Measurements from ENCODE around the gene EPOP. TPM values are rescaled to one million over a fixed set of nuclear protein-coding genes. Genes with fewer than 3 reads are reported as not detected.

Gene EPOP
- total and polyA plus RNA-seq, 2 of the 13 experiments (the other 11 are each of a cell fraction or from before 2014, with no cell fraction given): 14.7 to 37.8 TPM

DNA sequence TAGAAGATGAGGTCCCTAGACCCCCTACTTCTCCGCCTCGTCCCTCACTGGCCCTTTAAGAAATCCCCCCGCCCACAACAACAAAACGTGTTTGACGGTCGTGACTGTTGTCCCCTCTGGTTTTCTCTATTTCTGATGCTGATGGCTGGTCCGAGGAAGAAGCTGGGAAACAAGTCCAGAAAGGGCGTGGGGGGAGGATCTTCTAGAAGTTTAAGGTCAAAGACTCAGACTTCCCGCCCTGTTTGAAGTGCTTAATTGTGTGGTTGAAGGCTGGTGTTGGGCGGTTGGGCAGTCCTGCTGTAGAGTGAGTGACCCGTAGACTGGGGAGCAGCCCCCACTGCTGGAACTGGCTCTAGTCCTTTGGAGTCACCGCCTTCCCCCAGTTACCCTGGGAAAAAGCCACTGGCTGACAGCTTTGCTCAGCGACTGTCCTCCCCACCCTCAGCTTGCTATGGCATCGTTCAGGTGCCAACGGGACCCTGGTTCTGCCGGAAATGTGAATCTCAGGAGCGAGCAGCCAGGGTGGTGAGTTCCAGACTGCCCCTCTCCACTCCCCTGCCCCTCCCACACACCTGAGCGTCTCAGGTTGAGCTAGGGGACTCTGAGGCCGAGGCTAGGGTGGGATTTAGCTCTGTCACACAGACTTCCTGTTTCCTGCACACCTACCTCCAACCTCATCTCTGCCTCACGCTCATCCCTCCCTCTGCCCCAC lies 31.9 kb upstream of the EPOP start (continued):
- TF ChIP-seq RBM39 (IDR thresholded peaks at IDR 0.05; ENCODE audit: low read depth, low read length, poor library complexity, severe bottlenecking): no peak
- TF ChIP-seq ZFP36 (IDR thresholded peaks at IDR 0.05; ENCODE audit: borderline replicate concordance, low read depth, low read length, partially characterized antibody): no peak
- no peak for TF ChIP-seq DPF2 (CRISPR knock-in tag; IDR thresholded peaks at IDR 0.05; ENCODE audit: borderline replicate concordance, low read depth)
- TF ChIP-seq KLF11 (CRISPR knock-in tag; IDR thresholded peaks at IDR 0.05): no peak
- TF ChIP-seq PHF20 (CRISPR knock-in tag; IDR thresholded peaks at IDR 0.05): no peak
- TF ChIP-seq KMT2B (CRISPR knock-in tag; IDR thresholded peaks at IDR 0.05): no peak
- TF ChIP-seq PCBP2 (optimal IDR thresholded peaks at IDR 0.05; ENCODE audit: low read depth, low read length, poor library complexity, severe bottlenecking): no peak
- TF ChIP-seq ZNF235 (CRISPR knock-in tag; IDR thresholded peaks at IDR 0.05; ENCODE audit: borderline replicate concordance): no peak
- TF ChIP-seq TAF1 (CRISPR knock-in tag; IDR thresholded peaks at IDR 0.05): no peak; the same call in 1 of the 2 replicates
- no peak for TF ChIP-seq KLF6 (CRISPR knock-in tag; IDR thresholded peaks at IDR 0.05)
- TF ChIP-seq ONECUT2 (CRISPR knock-in tag; IDR thresholded peaks at IDR 0.05): no peak
- no peak for TF ChIP-seq ZNF552 (CRISPR knock-in tag; IDR thresholded peaks at IDR 0.05; ENCODE audit: borderline replicate concordance)
- no peak for TF ChIP-seq ZNF562 (CRISPR knock-in tag; IDR thresholded peaks at IDR 0.05; ENCODE audit: borderline replicate concordance)
- TF ChIP-seq ZNF337 (CRISPR knock-in tag; IDR thresholded peaks at IDR 0.05; ENCODE audit: borderline replicate concordance, low read depth): no peak
- TF ChIP-seq, protein P1, sequence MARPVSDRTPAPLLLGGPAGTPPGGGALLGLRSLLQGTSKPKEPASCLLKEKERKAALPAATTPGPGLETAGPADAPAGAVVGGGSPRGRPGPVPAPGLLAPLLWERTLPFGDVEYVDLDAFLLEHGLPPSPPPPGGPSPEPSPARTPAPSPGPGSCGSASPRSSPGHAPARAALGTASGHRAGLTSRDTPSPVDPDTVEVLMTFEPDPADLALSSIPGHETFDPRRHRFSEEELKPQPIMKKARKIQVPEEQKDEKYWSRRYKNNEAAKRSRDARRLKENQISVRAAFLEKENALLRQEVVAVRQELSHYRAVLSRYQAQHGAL (CRISPR knock-in tag; IDR thresholded peaks at IDR 0.05; ENCODE audit: not compliant biosample characterization): no peak
- TF ChIP-seq SNAI1 (CRISPR knock-in tag; IDR thresholded peaks at IDR 0.05; ENCODE audit: borderline replicate concordance): no peak
- TF ChIP-seq FOXC1 (CRISPR knock-in tag; IDR thresholded peaks at IDR 0.05; ENCODE audit: borderline replicate concordance): peak; percentile 80; the same call in 1 of the 2 replicates
- TF ChIP-seq TCF7 (IDR thresholded peaks at IDR 0.05; ENCODE audit: low read depth): peak; percentile 19; the same call in 1 of the 2 replicates
- no peak for TF ChIP-seq FOXM1 (CRISPR knock-in tag; IDR thresholded peaks at IDR 0.05)
- no peak for TF ChIP-seq ELF4 (CRISPR knock-in tag; IDR thresholded peaks at IDR 0.05; ENCODE audit: borderline replicate concordance)
- TF ChIP-seq, protein P2, sequence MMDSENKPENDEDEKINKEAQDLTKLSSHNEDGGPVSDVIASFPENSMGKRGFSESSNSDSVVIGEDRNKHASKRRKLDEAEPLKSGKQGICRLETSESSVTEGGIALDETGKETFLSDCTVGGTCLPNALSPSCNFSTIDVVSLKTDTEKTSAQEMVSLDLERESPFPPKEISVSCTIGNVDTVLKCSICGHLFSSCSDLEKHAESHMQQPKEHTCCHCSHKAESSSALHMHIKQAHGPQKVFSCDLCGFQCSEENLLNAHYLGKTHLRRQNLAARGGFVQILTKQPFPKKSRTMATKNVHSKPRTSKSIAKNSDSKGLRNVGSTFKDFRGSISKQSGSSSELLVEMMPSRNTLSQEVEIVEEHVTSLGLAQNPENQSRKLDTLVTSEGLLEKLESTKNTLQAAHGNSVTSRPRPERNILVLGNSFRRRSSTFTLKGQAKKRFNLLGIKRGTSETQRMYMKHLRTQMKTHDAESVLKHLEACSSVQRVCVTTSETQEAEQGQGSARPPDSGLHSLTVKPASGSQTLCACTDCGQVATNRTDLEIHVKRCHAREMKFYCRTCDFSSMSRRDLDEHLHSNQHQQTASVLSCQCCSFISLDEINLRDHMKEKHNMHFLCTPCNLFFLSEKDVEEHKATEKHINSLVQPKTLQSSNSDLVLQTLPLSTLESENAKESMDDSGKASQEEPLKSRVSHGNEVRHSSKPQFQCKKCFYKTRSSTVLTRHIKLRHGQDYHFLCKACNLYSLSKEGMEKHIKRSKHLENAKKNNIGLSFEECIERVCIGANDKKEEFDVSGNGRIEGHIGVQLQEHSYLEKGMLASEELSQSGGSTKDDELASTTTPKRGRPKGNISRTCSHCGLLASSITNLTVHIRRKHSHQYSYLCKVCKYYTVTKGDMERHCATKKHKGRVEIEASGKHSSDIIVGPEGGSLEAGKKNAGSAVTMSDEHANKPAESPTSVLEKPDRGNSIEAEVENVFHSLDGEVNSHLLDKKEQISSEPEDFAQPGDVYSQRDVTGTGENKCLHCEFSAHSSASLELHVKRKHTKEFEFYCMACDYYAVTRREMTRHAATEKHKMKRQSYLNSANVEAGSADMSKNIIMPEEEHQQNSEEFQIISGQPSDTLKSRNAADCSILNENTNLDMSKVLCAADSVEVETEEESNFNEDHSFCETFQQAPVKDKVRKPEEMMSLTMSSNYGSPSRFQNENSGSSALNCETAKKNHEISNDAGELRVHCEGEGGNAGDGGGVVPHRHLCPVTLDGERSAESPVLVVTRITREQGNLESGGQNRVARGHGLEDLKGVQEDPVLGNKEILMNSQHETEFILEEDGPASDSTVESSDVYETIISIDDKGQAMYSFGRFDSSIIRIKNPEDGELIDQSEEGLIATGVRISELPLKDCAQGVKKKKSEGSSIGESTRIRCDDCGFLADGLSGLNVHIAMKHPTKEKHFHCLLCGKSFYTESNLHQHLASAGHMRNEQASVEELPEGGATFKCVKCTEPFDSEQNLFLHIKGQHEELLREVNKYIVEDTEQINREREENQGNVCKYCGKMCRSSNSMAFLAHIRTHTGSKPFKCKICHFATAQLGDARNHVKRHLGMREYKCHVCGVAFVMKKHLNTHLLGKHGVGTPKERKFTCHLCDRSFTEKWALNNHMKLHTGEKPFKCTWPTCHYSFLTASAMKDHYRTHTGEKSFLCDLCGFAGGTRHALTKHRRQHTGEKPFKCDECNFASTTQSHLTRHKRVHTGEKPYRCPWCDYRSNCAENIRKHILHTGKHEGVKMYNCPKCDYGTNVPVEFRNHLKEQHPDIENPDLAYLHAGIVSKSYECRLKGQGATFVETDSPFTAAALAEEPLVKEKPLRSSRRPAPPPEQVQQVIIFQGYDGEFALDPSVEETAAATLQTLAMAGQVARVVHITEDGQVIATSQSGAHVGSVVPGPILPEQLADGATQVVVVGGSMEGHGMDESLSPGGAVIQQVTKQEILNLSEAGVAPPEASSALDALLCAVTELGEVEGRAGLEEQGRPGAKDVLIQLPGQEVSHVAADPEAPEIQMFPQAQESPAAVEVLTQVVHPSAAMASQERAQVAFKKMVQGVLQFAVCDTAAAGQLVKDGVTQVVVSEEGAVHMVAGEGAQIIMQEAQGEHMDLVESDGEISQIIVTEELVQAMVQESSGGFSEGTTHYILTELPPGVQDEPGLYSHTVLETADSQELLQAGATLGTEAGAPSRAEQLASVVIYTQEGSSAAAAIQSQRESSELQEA (CRISPR knock-in tag; IDR thresholded peaks at IDR 0.05; ENCODE audit: not compliant biosample characterization): no peak
- no peak for TF ChIP-seq FOXO1 (CRISPR knock-in tag; IDR thresholded peaks at IDR 0.05)
